HG02973 (cell line): ENCODE measurements around the gene C2CD4B.

Experiments used
- ATAC-seq: cut with Tn5 transposase; IDR thresholded peaks from one replicate; pipeline ENCODE4 v1.9.1; 2021; ENCODE audit warnings: moderate library complexity; ENCODE audit not compliant: unreplicated experiment

Gene C2CD4B

DNA sequence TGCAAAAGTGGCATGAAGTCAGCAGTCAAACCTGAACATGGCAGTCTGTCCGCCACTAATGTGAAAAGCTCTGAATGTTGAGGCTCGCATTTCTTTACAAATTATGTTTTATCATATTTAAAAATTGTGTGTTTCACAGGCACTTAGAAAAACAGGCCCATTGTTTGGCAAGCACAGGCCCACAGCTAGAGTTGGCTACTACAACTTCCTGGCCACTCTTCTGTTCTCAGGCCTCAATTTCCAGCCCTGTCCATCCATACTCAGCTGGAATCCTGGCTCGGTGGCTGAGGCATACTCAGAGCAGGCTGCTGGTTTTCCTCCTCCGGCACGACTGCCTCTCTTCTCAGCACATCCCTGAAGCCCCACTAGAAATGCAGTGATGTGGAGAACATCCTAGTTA lies 44.3 kb downstream of the C2CD4B start:
- ATAC-seq = no peak

DNA sequence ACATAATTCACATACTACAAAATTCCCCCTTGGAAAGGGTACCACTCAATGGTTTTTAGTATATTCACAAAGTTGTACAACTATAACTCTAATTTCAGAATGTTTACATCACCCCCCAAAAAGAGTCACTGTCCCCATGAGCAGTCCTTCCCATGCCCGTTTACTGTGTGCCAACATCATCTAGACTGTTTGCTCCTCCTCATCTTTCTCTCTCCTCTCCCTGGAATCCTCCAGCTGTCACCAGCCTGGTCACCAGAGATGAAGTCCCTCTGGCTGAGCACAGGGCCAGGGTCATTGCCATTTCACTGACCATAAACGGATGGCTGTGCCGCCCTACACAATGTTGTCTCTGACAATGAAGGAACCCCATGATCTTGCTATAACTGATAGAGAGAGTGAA lies 45.2 kb downstream of the C2CD4B start:
- ATAC-seq = no peak

DNA sequence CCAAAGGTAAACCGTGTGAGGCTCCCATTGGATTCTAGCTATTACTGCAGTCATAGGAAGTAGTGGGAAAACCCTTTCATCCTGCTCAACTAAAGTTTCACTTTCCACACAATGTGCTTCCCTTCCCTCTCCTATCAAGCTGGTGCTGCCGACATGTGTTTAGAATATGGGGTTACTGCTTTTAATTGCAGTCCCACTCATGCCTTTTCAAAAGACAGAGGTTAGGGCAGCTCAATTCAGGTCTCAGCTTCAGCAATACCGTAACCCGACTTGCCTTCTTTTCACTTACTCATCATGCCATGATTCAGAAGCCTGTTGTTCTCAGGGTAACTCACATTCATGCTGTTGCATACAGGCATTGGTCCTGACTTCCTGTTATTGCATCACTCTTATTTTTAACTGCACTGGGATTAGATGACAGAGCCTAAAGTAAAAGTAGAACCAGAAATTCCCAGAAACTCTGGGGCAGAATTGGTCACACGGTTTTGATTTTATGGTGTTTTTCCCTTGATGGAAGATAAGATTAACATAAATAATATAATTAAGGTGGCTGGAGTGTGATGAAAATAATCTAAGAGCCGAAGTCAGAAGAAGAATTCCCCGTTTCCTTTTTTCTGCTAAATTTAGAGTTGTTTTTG lies 45.7 kb downstream of the C2CD4B start:
- no peak for ATAC-seq

DNA sequence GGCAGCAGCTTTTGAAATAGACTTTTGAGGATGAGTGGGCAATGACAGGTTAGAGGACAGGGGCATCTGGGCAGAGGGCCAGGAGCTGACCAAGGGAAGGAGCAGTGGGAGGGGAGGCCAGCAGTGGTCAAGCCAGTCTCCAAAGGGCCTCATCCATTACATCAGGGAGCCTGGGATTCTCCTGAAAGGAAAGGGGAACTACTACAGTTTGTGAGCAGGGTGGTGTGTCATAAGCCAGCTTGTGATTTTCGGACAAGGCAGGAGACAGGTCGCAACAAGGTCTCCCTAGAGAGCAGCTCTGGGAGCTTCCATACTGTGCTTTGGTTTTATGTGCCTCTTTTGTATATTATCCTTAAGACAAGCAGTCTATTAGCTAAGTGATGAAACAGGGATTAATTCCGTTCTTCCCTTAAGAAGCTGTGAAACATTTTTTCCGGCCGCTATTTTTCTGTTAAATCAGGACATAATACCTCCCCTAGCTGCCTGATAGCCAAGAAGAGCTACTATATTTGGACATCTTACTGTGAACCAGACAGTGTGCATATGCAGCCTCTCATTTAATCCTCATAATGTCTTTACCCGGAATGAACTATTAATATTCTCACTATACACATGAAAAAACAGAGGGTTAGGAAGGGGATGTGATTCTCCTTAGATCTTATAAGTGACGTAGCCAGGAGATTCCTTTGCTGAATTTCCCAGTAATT lies 46.4 kb downstream of the C2CD4B start:
- no peak for ATAC-seq

DNA sequence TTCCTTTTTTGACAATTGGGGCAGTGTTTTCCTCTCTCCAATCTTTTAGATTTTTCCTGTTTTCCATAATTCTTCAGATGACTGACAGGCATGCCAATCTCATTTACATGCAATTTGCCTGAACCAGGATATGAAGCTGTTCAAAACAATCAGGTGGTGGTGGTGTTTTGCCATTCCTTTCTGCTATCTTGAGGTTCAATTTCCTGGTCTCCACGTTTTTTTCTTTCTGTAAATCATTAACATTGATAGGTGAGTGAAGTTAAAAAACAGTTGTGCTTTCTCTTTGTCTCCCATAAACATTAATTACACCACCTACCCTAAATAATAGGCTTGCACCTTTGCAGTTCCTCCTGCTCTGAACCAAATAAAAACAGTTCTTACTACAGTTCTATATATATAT lies 49.2 kb downstream of the C2CD4B start:
- ATAC-seq = no peak
